GM19467 (cell line): ENCODE data around the gene GPR63.

Experiments used
- ATAC-seq: cut with Tn5 transposase; IDR thresholded peaks from one replicate; pipeline ENCODE4 v1.9.1; 2021; ENCODE audit warnings: mild to moderate bottlenecking, moderate library complexity; ENCODE audit not compliant: unreplicated experiment

The GPR63 gene

DNA sequence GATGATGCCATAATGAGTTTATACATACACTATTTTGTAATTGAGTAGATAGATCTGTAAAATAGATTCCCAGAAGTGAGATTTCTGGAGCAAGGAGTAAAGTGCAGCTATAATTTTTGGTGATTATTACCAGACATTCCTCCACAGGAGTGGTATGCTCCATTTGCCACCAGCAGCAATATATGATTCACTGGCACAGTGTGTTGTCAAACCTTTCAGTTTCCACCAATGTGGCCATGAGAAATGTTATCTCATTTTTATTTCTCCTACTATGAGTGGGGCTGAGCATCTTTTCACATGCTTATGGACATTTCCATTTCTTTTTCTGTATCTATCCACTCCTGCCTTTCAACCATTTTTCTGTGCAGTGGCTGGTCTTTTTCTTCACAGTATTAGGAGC, 70.5 kb downstream of the GPR63 start:
- no peak for ATAC-seq

- ATAC-seq = no peak
Observed at GRCh38 chr6:96762599-96762998, 74.7 kb downstream of the GPR63 start.

DNA sequence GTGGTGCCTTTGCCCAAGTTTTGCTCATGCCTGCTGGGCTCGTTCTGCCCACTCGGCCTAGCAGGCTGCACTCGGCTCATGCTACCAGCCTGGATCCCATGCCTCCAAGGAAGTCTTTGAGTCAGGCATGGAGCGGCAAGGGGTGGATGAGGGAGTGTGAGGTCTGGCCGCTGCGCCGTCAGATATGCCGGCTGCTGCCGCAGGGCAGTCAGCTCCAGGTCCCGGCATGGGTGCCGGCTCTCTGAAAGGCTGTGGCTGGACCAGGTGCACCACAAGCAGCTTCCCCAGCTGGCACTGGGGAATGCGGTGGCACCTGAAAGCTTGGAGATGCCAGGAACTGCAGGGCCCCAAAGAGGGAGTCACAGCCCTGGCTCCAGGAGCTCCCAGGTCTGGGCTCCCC, 75.5 kb downstream of the GPR63 start:
- ATAC-seq = no peak

DNA sequence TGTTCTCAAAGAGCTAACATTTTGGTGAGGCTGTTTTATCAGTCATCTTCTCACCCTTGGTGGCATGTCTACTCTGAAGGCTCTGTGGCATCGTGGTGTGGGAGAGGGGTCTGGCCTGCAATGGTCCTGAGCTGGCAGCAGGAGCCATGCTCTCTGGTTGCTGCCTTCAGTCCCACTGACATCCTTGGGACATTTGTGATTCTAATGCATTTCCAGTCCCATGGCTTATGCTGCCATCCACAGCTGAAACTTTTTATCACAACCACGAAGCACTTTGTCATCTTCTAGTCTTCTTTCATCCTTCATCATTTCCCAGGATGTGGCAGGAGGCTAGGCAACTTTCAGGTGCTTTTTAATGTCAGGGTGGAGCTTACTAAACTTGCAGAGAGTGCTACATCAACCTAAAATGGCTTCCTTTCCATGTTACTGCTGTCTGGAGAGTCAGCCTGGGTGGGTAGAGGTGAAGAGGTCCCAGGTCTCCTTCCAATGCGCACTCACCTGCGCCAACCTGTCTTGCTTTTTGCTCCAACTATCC, 77.1 kb downstream of the GPR63 start:
- no peak for ATAC-seq

DNA sequence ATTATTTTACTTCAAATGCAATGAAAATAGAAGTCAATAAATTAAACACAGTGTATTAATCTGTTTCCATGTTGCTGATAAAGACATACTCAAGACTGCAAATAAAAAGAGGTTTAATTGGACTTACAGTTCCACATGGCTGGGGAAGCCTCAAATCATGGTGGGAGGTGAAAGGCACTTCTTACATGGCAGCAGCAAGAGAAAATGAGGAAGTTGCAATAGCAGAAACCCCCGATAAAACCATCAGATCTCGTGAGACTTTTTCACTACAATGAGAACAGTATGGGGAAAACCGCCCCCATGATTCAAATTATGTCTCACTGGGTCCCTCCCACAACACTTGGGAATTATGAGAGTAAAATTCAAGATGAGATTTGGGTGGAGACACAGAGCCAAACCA, 82.2 kb downstream of the GPR63 start:
- no peak for ATAC-seq

GRCh38 chr6:96749891-96750290, 87.4 kb downstream of the GPR63 start:
- ATAC-seq = no peak
